Hematopoietic multipotent progenitor cell treated with erythropoietin and hydrocortisone succinate and interleukin-3 and kit ligand, for 4 days (in vitro differentiated cells): Measurements from ENCODE around the gene NFIB.

ENCODE experiments used
- DNase-seq: peaks from one replicate; pipeline ENCODE4 v3.0.0-alpha.2; 2015

Gene NFIB

GRCh38 chr9:14095277-14095676 is 218.7 kb downstream of the NFIB start:
- DNase-seq: no peak

- no peak for DNase-seq
Measured at GRCh38 chr9:14094491-14094890, 219.4 kb downstream of the NFIB start.

- no peak for DNase-seq
Measured at GRCh38 chr9:14092344-14092743, 221.6 kb downstream of the NFIB start.

GRCh38 chr9:14089051-14089803 is 224.7 kb downstream of the NFIB start:
- DNase-seq: peak; percentile 11

GRCh38 chr9:14087576-14087975 is 226.4 kb downstream of the NFIB start:
- no peak for DNase-seq

GRCh38 chr9:14086495-14086894 is 227.4 kb downstream of the NFIB start:
- DNase-seq: no peak

GRCh38 chr9:14085810-14086209 is 228.1 kb downstream of the NFIB start:
- no peak for DNase-seq

GRCh38 chr9:14084867-14085266 is 229.1 kb downstream of the NFIB start:
- no peak for DNase-seq

GRCh38 chr9:14083366-14083765 is 230.6 kb downstream of the NFIB start:
- no peak for DNase-seq

- no peak for DNase-seq
Measured at GRCh38 chr9:14082732-14083131, 231.2 kb downstream of the NFIB start.

- DNase-seq: no peak
Measured at GRCh38 chr9:14081745-14082144, 232.2 kb downstream of the NFIB start.

- DNase-seq: peak; percentile 41
Measured at GRCh38 chr9:14080959-14081542, 232.9 kb downstream of the NFIB start.

GRCh38 chr9:14079440-14079839 is 234.5 kb downstream of the NFIB start:
- no peak for DNase-seq

- DNase-seq: no peak
Measured at GRCh38 chr9:14077672-14078071, 236.3 kb downstream of the NFIB start.

GRCh38 chr9:14075218-14075617 is 238.7 kb downstream of the NFIB start:
- no peak for DNase-seq

- no peak for DNase-seq
Measured at GRCh38 chr9:14072850-14073249, 241.1 kb downstream of the NFIB start.

GRCh38 chr9:14071484-14071883 is 242.5 kb downstream of the NFIB start:
- no peak for DNase-seq

- no peak for DNase-seq
Measured at GRCh38 chr9:14068690-14069089, 245.3 kb downstream of the NFIB start.

- no peak for DNase-seq
Measured at GRCh38 chr9:14066831-14067230, 247.1 kb downstream of the NFIB start.

- no peak for DNase-seq
Measured at GRCh38 chr9:14066032-14066431, 247.9 kb downstream of the NFIB start.

- DNase-seq: no peak
Measured at GRCh38 chr9:14064940-14065339, 249.0 kb downstream of the NFIB start.

GRCh38 chr9:14063756-14064155 is 250.2 kb downstream of the NFIB start:
- no peak for DNase-seq

GRCh38 chr9:14062586-14063221 is 251.2 kb downstream of the NFIB start:
- no peak for DNase-seq

- DNase-seq: no peak
Measured at GRCh38 chr9:14061936-14062585, 251.9 kb downstream of the NFIB start.
